GM20000 (cell line): ENCODE results near the gene ABCC8.

Experiments used
- DNase-seq: peaks from one replicate; pipeline ENCODE4 v3.0.0; 2012; ENCODE audit warnings: low spot score
- CTCF ChIP-seq: IDR thresholded peaks from 2 replicates; pipeline ENCODE4 v1.5.1; 2012; ENCODE audit warnings: mild to moderate bottlenecking, control low read depth; ENCODE audit errors: extremely low read depth, missing control alignments

The ABCC8 gene

DNA sequence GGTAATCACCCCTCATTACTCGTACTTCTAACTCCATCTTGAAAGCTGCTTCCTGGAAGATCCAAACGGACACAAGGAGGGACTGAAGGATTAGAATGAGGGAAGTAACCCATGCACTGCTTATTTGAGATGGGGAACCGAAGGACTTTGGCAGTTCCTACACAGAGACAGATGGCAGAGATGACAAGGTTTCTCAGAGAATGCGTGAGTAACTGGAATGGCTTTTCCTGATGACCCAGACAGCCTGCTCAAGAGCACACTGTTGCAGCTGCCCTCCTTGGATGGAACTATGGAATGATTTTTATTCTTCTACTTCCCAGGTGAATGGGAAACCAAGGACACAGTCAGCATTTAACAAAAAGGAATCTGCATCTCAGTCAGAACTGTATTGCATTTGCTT, 95.5 kb downstream of the ABCC8 start:
- no peak for TF ChIP-seq CTCF
- DNase-seq: no peak

DNA sequence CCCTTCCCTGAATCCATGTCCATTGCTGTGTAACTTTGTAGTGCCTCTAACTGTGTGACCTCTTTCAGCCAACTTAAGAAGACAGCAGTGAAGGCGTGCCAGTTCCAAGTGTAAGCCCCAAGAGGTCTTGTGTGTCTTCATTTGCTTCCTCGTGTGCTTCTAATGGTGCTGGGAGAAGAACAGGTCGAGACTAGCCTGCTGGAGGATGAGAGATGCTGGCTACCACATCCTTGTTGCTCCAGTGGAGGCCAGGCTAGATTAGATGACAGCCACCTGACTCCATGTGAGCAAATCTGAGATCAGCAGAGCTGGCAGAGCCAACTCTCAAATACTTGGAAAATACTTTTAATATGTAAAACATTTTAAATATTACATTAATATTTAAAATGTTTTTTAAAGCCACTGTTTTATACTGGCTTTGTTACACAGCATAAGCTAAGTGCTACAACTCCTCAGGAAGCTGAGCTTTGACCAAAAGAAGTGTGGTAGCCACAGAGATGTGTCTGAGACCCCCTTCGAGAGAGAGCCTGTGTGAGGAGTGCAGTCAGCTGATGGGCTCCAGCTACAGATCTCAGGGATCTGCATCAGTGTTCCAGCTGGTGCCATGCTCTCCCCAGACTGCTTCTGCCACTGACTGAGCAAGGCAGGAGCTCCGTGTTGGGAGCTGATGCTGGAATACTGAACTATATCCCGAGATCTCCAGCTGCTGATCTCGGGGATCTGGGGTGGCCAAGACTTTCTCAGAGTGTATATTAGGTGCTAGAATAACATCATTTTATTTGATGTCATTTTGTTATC, 97.1 kb downstream of the ABCC8 start:
- no peak for TF ChIP-seq CTCF
- no peak for DNase-seq

- no peak for TF ChIP-seq CTCF
- no peak for DNase-seq
Measured at GRCh38 chr11:17378655-17379054, 98.0 kb downstream of the ABCC8 start.

GRCh38 chr11:17376493-17376892, 100.2 kb downstream of the ABCC8 start:
- no peak for TF ChIP-seq CTCF
- DNase-seq: no peak

DNA sequence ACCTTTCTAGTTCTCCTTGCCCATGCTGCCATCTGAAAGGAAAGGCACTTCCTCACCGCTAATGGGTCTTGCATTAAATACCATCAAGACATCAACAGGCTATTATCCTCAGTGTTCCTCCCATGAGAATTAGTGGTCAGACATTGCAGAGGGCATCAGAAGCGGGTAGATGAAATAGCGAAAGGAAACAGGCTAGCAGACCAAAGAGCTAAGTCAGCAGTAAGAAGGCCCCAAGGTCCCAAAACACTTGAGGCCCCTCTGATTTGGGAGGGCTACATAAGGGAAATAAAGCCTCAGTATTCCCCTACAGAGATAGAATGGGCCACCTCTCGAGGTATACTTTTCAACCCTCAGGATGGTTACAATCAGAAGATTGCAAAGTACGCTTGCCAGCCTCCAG, 101.1 kb downstream of the ABCC8 start:
- no peak for TF ChIP-seq CTCF
- no peak for DNase-seq

GRCh38 chr11:17371614-17372013, 105.0 kb downstream of the ABCC8 start:
- DNase-seq: no peak

More at GRCh38 chr11:17371614-17372013, 105.0 kb downstream of the ABCC8 start:
- no peak for TF ChIP-seq CTCF
